ENCODE results near the gene PMPCA. TPM values are rescaled to one million over a fixed set of nuclear protein-coding genes. Genes with fewer than 3 reads are reported as not detected.

PMPCA gene
- total RNA-seq, 1 donor from 2014 or later, result 61.3 TPM

DNA sequence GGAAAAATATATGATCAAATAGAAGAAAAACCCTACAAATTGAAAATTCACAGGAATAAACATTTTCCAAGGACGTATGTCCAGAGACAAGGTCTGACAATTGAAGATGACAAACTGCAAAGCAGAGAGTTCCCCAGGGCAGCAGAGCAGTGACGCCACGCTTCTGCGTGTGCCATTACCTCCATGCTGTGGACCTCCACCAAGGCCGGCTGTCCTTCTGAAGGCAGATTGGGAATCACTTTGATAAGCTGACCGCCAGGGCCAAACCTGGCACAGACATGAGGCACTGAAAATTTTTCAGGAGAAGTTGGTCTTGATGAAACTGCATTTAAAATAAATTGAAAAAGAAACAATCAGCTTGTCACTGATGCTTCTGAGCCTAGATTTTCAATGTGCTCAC is 53.8 kb downstream of the PMPCA start:
- DNase-seq (ENCODE audit: low spot score), result no peak
- H3K36me3 Mint-ChIP-seq (ENCODE audit: low read depth, unreplicated experiment), result peaks cover 32% of the 10 kb centered on the region
- H3K4me1 Mint-ChIP-seq (ENCODE audit: unreplicated experiment), result no peaks in the 10 kb centered on the region
- H3K4me3 Mint-ChIP-seq (ENCODE audit: unreplicated experiment), result no peak overlapping the region
- no peaks in the 10 kb centered on the region for H3K9me3 Mint-ChIP-seq (ENCODE audit: unreplicated experiment)
- peak overlapping the region; percentile 42 for H3K27ac Mint-ChIP-seq (ENCODE audit: unreplicated experiment)
- TF ChIP-seq, protein P1, sequence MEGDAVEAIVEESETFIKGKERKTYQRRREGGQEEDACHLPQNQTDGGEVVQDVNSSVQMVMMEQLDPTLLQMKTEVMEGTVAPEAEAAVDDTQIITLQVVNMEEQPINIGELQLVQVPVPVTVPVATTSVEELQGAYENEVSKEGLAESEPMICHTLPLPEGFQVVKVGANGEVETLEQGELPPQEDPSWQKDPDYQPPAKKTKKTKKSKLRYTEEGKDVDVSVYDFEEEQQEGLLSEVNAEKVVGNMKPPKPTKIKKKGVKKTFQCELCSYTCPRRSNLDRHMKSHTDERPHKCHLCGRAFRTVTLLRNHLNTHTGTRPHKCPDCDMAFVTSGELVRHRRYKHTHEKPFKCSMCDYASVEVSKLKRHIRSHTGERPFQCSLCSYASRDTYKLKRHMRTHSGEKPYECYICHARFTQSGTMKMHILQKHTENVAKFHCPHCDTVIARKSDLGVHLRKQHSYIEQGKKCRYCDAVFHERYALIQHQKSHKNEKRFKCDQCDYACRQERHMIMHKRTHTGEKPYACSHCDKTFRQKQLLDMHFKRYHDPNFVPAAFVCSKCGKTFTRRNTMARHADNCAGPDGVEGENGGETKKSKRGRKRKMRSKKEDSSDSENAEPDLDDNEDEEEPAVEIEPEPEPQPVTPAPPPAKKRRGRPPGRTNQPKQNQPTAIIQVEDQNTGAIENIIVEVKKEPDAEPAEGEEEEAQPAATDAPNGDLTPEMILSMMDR (IDR thresholded peaks at IDR 0.05; ENCODE audit: unreplicated experiment), result no peak
- no peaks in the 10 kb centered on the region for H3K27me3 Mint-ChIP-seq (ENCODE audit: unreplicated experiment)

DNA sequence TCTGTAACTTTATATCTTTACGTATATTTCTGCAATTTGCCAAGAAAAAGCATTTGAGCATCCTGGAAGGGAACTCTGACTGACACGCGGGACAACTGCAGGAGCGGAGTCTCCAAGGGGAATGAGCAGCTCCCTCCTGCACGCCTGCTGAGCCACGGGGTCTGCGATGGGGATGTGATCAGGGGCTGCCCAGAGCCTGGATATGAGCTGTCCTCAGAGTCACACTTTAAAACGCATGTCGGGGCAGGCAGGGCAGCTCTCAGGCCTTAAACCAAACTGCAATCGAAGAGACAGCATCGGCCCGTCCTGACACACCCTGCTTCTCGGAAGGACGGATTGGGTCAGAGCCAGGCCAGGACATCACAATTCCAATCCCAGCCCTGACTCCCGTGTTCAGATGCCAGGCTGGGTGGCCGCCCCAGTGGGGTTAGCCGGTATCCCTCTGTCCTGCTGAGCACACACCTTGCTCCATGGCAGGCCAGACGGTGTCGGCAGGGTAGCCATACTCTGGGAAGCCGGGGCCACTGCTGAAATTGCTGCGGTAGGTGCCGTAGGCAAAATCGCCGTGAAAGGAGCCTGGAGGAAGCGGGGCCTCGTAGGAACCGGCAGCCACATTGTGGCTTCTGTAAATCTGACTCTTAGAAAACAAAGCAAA is 55.2 kb downstream of the PMPCA start:
- Mint-ChIP-seq H3K4me3 (ENCODE audit: unreplicated experiment) (no peak overlapping the region), H3K4me1 (ENCODE audit: unreplicated experiment) (no peaks in the 10 kb centered on the region), H3K27ac (ENCODE audit: unreplicated experiment) (no peak overlapping the region), H3K9me3 (ENCODE audit: unreplicated experiment) (no peaks in the 10 kb centered on the region), H3K36me3 (ENCODE audit: low read depth, unreplicated experiment) (peaks cover 31% of the 10 kb centered on the region), H3K27me3 (ENCODE audit: unreplicated experiment) (no peaks in the 10 kb centered on the region)
- no peak for DNase-seq (ENCODE audit: low spot score)
- TF ChIP-seq, protein P1 (IDR thresholded peaks at IDR 0.05; ENCODE audit: unreplicated experiment), result no peak

DNA sequence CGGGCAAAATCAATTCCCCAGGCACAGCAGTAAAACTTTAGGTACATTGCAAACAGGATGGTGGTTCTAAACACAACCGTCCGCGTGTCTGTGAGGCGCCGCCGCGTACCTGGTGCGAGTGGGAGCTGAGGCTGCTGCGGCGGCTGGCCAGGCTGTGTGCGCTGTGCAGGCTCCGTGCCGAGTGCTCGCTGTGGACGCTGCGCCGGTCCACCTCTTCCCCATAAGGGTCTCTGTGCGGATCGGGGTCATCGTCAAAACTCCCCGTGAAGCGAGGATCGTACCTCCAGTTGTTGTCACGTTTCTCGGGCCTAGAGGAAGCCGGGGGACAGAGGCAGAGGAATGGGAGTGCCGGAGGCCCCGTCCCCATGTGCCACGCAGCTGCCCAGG is 55.7 kb downstream of the PMPCA start:
- H3K27ac Mint-ChIP-seq (ENCODE audit: unreplicated experiment), result no peak overlapping the region
- no peak overlapping the region for H3K4me3 Mint-ChIP-seq (ENCODE audit: unreplicated experiment)
- H3K27me3 Mint-ChIP-seq (ENCODE audit: unreplicated experiment), result no peaks in the 10 kb centered on the region
- TF ChIP-seq, protein P1 (IDR thresholded peaks at IDR 0.05; ENCODE audit: unreplicated experiment), result no peak
- H3K36me3 Mint-ChIP-seq (ENCODE audit: low read depth, unreplicated experiment), result peaks cover 33% of the 10 kb centered on the region
- DNase-seq (ENCODE audit: low spot score), result no peak
- no peaks in the 10 kb centered on the region for H3K9me3 Mint-ChIP-seq (ENCODE audit: unreplicated experiment)
- H3K4me1 Mint-ChIP-seq (ENCODE audit: unreplicated experiment), result no peaks in the 10 kb centered on the region

DNA sequence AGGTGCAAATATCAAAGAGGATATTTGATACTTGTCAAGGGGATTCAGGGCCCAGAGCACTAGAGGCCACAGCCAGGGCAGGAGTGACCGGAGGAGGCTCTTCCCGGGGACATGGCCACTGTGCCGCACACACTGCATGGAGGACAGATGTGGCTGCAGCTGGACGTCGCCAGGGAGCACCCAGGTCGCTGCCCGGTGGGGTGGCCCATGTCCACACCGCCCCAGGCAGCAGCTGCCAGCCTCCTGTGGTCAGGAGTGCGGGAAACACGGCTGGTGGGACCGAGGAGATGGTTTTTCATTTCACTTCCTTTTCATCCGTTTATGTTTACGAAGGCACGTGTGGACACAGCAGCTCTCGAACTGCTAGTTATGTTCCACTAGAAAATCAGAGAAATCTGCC is 57.3 kb downstream of the PMPCA start:
- H3K36me3 Mint-ChIP-seq (ENCODE audit: low read depth, unreplicated experiment), result peaks cover 29% of the 10 kb centered on the region
- H3K27ac Mint-ChIP-seq (ENCODE audit: unreplicated experiment), result no peak overlapping the region
- H3K27me3 Mint-ChIP-seq (ENCODE audit: unreplicated experiment), result no peaks in the 10 kb centered on the region
- TF ChIP-seq, protein P1 (IDR thresholded peaks at IDR 0.05; ENCODE audit: unreplicated experiment), result no peak
- no peak for DNase-seq (ENCODE audit: low spot score)
- no peaks in the 10 kb centered on the region for H3K4me1 Mint-ChIP-seq (ENCODE audit: unreplicated experiment)
- H3K9me3 Mint-ChIP-seq (ENCODE audit: unreplicated experiment), result no peaks in the 10 kb centered on the region
- no peak overlapping the region for H3K4me3 Mint-ChIP-seq (ENCODE audit: unreplicated experiment)

DNA sequence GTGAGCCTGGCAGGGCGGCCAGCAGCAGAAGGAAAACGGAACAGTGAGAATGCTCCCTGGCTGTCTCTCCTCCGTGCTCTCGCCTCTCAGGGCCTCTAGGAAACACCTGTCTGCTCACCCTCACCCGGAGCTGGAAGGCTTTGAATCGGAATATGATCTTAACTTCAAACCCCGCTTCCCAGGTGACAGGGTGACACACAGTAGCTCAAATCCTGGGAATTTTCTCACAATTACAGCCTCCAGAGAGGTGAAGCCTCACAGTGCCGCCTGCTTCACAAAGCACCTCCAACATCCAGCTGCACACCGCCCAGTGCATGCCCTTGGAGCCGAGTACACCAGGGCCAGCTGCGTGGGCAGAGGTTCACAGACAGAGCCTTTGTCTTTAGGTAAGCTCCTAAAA is 59.9 kb downstream of the PMPCA start:
- Mint-ChIP-seq H3K27ac (ENCODE audit: unreplicated experiment) (no peak overlapping the region), H3K4me1 (ENCODE audit: unreplicated experiment) (no peaks in the 10 kb centered on the region), H3K27me3 (ENCODE audit: unreplicated experiment) (no peaks in the 10 kb centered on the region), H3K9me3 (ENCODE audit: unreplicated experiment) (no peaks in the 10 kb centered on the region), H3K36me3 (ENCODE audit: low read depth, unreplicated experiment) (peaks cover 32% of the 10 kb centered on the region), H3K4me3 (ENCODE audit: unreplicated experiment) (no peak overlapping the region)
- no peak for DNase-seq (ENCODE audit: low spot score)
- TF ChIP-seq, protein P1 (IDR thresholded peaks at IDR 0.05; ENCODE audit: unreplicated experiment), result no peak

All from endothelial cell (in vitro differentiated cells).